ENCODE data around the gene SLC4A7. TPM values are rescaled to one million over a fixed set of nuclear protein-coding genes. Genes with fewer than 3 reads are reported as not detected.

SLC4A7 gene
- total RNA-seq, 1 donor from 2014 or later, result 96.6 TPM

DNA sequence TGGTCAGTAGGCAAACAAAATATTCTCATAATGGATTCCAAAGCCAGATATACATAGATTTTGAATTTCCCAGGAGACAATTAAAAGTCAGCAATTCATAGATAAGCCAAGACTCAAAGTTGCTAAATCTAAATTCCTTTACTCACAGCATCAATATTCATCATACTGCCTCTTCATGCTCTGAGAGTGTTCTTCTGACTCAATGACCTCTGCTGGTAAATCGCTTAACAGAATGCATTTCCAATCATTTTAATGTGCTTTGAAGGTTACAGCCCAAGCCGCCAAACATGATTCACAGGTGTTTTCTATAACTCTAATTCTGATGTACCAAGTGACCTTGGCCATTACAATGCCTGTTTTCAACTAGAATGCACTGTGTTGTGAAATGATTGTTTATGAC lies 24.2 kb upstream of the SLC4A7 start:
- no peak overlapping the region for H3K4me3 ChIP-seq (ENCODE audit: low read depth, low read length)
- no peaks in the 10 kb centered on the region for H3K36me3 ChIP-seq (ENCODE audit: control insufficient read depth, insufficient read depth, low read length)
- DNase-seq (ENCODE audit: low read depth), result no peak
- TF ChIP-seq, protein P1, sequence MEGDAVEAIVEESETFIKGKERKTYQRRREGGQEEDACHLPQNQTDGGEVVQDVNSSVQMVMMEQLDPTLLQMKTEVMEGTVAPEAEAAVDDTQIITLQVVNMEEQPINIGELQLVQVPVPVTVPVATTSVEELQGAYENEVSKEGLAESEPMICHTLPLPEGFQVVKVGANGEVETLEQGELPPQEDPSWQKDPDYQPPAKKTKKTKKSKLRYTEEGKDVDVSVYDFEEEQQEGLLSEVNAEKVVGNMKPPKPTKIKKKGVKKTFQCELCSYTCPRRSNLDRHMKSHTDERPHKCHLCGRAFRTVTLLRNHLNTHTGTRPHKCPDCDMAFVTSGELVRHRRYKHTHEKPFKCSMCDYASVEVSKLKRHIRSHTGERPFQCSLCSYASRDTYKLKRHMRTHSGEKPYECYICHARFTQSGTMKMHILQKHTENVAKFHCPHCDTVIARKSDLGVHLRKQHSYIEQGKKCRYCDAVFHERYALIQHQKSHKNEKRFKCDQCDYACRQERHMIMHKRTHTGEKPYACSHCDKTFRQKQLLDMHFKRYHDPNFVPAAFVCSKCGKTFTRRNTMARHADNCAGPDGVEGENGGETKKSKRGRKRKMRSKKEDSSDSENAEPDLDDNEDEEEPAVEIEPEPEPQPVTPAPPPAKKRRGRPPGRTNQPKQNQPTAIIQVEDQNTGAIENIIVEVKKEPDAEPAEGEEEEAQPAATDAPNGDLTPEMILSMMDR (IDR thresholded peaks at IDR 0.05; ENCODE audit: insufficient read depth, low read length, severe bottlenecking), result no peak
- FAIRE-seq, result no peak
- no peaks in the 10 kb centered on the region for H3K27me3 ChIP-seq (ENCODE audit: control insufficient read depth, insufficient read depth, low read length)

DNA sequence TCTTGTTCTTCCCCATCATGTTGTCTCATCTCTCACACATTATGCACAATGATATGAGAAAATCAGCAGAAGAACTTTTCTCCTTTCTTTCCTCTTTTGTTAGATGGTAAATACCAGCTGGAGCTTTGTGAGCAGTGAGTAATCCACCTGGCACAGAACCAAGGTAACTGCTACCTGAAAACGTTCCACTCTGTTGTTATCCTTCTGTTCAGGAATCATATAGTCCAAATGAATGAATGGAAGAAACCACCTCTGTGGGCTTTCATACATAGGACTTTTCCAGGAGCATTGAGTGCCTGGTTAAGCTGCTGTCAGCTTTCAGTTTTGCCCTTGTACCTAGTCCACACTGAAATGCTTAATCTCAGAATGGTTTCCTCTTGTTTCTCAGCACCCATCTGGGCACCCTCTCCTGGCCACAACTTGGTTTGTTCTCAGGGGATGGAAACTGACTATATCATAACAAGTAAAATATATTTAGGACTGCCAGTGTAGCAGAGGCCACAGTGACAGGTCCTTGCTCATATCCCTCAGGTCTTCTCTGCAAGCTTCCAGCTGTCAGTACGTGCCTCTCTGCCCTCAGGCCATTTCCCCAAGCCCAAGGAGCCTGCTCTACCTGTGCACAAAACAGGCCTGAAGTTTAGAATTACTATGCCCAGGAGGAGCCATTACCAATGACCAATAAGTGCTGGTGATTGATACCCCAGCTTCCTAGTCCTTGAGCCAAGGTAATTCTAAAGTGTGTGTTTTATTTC lies 23.5 kb upstream of the SLC4A7 start:
- no peak overlapping the region for H3K4me3 ChIP-seq (ENCODE audit: low read depth, low read length)
- no peaks in the 10 kb centered on the region for H3K27me3 ChIP-seq (ENCODE audit: control insufficient read depth, insufficient read depth, low read length)
- H3K36me3 ChIP-seq (ENCODE audit: control insufficient read depth, insufficient read depth, low read length), result no peaks in the 10 kb centered on the region
- DNase-seq (ENCODE audit: low read depth), result peak; percentile 91
- TF ChIP-seq, protein P1 (IDR thresholded peaks at IDR 0.05; ENCODE audit: insufficient read depth, low read length, severe bottlenecking), result no peak
- FAIRE-seq, result no peak

DNA sequence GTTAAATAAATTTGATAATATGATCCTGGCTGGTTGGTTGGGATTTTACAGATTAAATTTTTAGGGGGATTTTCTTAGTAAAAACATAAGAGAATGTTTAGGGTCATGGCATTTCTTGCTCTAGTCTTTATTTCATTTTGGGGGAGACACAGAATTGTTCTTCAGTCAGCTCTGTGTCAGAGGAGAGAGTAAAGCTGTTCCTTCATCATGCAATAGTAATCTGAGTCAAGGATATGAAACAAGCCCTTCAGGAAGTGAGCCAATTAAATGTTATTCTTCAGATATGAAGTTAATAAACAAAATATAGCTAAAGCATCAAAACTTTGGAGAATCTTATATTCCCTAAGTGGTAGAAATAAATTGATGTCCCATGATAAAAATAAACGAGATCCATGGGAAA lies 22.9 kb upstream of the SLC4A7 start:
- no peak overlapping the region for H3K4me3 ChIP-seq (ENCODE audit: low read depth, low read length)
- TF ChIP-seq, protein P1 (IDR thresholded peaks at IDR 0.05; ENCODE audit: insufficient read depth, low read length, severe bottlenecking), result no peak
- no peaks in the 10 kb centered on the region for H3K36me3 ChIP-seq (ENCODE audit: control insufficient read depth, insufficient read depth, low read length)
- H3K27me3 ChIP-seq (ENCODE audit: control insufficient read depth, insufficient read depth, low read length), result no peaks in the 10 kb centered on the region
- DNase-seq (ENCODE audit: low read depth) (peak; percentile 69), FAIRE-seq (no peak)

DNA sequence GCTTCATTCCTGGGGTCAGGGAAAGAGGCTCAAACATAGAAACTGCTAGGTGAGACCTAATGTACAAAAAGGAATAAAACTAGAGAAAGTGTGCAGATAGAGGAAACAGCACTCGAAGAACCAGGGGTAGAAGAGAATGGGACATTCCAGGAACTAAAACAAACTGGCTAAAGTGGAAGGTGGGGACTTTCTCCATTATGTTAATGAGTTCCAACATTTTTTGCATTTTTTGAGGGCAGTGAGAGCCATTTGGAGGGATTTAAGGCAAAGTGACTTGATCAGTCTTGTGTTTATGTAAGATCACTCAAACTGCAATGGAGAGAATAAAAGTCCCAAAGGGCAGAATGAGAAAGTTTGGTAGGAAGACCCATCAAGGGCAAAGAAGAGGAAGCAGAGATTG lies 20.6 kb upstream of the SLC4A7 start:
- no peaks in the 10 kb centered on the region for H3K36me3 ChIP-seq (ENCODE audit: control insufficient read depth, insufficient read depth, low read length)
- DNase-seq (ENCODE audit: low read depth) (no peak), FAIRE-seq (no peak)
- no peak overlapping the region for H3K4me3 ChIP-seq (ENCODE audit: low read depth, low read length)
- TF ChIP-seq, protein P1 (IDR thresholded peaks at IDR 0.05; ENCODE audit: insufficient read depth, low read length, severe bottlenecking), result no peak
- no peaks in the 10 kb centered on the region for H3K27me3 ChIP-seq (ENCODE audit: control insufficient read depth, insufficient read depth, low read length)

DNA sequence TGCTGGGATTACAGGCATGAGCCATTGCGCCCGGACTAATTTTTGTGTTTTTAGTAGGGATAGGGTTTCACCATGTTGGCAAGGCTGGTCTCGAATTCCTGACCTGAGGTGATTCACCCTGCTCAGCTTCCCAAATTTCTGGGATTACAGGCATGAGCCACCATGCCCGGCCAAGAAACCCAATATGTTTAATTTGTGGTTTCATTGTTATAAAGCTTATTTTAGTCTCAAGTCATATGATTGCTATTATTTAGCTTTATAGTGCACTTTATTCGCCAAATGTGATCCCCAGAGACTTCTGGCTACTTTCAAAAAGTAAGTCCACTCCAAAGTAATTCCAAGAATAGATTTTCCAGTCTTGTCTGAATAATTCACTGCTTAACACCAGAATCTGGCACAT lies 19.3 kb upstream of the SLC4A7 start:
- DNase-seq (ENCODE audit: low read depth) (peak; percentile 84), FAIRE-seq (no peak)
- TF ChIP-seq, protein P1 (IDR thresholded peaks at IDR 0.05; ENCODE audit: insufficient read depth, low read length, severe bottlenecking), result no peak
- H3K36me3 ChIP-seq (ENCODE audit: control insufficient read depth, insufficient read depth, low read length), result no peaks in the 10 kb centered on the region
- H3K4me3 ChIP-seq (ENCODE audit: low read depth, low read length), result no peak overlapping the region
- no peaks in the 10 kb centered on the region for H3K27me3 ChIP-seq (ENCODE audit: control insufficient read depth, insufficient read depth, low read length)

DNA sequence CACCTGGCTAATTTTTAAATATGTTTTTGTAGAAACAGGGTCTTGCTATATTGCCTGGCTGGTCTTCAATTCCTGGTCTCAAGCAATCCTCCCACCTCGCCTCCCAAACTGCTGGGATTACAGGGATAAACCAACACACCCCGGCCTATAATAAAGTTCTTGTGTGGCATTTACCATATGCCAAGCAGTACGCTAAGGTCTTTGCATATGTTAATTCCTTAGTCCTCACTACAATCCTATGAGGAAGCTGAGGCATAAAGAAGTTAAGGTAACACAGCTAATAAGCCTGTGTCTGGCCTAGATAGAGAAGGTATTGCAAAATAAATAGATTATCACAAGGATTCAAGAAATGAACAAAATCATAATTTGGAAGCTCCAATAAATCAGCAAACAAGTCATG lies 17.6 kb upstream of the SLC4A7 start:
- Histone ChIP-seq H3K36me3 (ENCODE audit: control insufficient read depth, insufficient read depth, low read length) (no peaks in the 10 kb centered on the region), H3K27me3 (ENCODE audit: control insufficient read depth, insufficient read depth, low read length) (no peaks in the 10 kb centered on the region), H3K4me3 (ENCODE audit: low read depth, low read length) (no peak overlapping the region)
- TF ChIP-seq, protein P1 (IDR thresholded peaks at IDR 0.05; ENCODE audit: insufficient read depth, low read length, severe bottlenecking), result no peak
- DNase-seq (ENCODE audit: low read depth), result no peak
- no peak for FAIRE-seq
